Nephron progenitor cell (in vitro differentiated cells): ENCODE results near the gene GGT1.
"Not testable (repeated sequence)": the region's sequence is repeated elsewhere in the genome, so short reads cannot be mapped to it uniquely, and the experiment has no call there.

Experiments used
- DNase-seq: peaks from one replicate; pipeline ENCODE4 v3.0.0; 2021
- H3K27ac Mint-ChIP-seq: 2 replicates; pipeline ENCODE4 v1.8.0; 2021; ENCODE audit warnings: mild to moderate bottlenecking, moderate library complexity, mixed read lengths
- H3K27me3 Mint-ChIP-seq: 2 replicates; pipeline ENCODE4 v1.8.0; 2021; ENCODE audit warnings: mild to moderate bottlenecking, low read depth, mixed read lengths; ENCODE audit not compliant: poor library complexity
- H3K36me3 Mint-ChIP-seq: 2 replicates; pipeline ENCODE4 v1.8.0; 2021; ENCODE audit warnings: low read depth, mixed read lengths
- H3K4me1 Mint-ChIP-seq: 2 replicates; pipeline ENCODE4 v1.8.0; 2021; ENCODE audit warnings: mixed read lengths
- H3K4me3 Mint-ChIP-seq: 2 replicates; pipeline ENCODE4 v1.8.0; 2021; ENCODE audit warnings: mild to moderate bottlenecking, moderate library complexity, mixed read lengths
- H3K9me3 Mint-ChIP-seq: 2 replicates; pipeline ENCODE4 v1.8.0; 2021; ENCODE audit warnings: mild to moderate bottlenecking, moderate library complexity, mixed read lengths
- TF ChIP-seq, protein P1 (sequence below): fragments of 200-600 bp; sonication (generic); IDR thresholded peaks from 2 replicates; pipeline ENCODE4 v1.5.0; 2021; ENCODE audit warnings: antibody characterized with exemption

Gene GGT1

DNA sequence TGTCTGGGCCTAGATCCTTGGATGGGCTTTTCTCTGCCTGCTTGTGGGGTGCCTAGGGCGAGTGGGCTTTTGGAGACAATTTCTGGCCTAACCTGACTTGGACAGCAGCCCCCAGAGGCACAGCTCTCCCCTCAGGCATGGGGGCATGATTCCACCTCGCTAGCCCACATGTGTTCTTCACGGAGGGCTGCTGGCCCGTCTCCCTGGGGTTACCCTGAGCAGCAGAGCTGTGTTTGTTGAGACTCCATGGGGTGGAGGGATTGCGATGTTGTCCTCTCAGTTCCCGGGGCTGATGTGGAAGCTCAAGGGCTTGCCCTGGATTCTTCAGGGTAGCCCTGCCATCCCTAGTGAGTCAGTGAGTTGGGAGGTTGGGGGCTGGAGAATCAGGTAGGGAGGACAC, 7.8 kb upstream of the GGT1 start:
- Mint-ChIP-seq H3K9me3 (no peaks in the 10 kb centered on the region), H3K27me3 (peaks cover 7% of the 10 kb centered on the region), H3K27ac (no peak overlapping the region), H3K4me1 (peaks cover 30% of the 10 kb centered on the region), H3K36me3 (no peaks in the 10 kb centered on the region), H3K4me3 (no peak overlapping the region)
- DNase-seq: no peak
- TF ChIP-seq, protein P1, sequence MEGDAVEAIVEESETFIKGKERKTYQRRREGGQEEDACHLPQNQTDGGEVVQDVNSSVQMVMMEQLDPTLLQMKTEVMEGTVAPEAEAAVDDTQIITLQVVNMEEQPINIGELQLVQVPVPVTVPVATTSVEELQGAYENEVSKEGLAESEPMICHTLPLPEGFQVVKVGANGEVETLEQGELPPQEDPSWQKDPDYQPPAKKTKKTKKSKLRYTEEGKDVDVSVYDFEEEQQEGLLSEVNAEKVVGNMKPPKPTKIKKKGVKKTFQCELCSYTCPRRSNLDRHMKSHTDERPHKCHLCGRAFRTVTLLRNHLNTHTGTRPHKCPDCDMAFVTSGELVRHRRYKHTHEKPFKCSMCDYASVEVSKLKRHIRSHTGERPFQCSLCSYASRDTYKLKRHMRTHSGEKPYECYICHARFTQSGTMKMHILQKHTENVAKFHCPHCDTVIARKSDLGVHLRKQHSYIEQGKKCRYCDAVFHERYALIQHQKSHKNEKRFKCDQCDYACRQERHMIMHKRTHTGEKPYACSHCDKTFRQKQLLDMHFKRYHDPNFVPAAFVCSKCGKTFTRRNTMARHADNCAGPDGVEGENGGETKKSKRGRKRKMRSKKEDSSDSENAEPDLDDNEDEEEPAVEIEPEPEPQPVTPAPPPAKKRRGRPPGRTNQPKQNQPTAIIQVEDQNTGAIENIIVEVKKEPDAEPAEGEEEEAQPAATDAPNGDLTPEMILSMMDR: no peak

DNA sequence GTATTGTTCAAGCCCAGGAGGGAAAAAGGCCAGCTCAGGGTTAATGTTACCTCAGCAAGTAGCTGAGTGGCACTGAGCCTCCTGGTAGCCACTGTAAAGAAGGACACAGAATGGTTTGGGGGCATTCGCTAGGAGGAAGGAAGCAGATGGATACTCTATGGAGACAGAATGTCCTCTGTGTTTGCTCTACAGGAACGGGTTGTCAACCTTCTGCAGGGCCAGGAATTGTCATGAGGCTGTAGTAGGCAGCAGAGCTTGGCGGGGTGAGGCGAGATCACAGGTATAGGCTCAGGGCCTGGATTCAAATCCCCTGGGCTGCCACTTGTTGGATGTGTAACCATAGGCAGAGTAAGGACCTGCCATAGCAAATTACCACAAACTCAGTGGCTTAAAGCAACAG, 7.1 kb upstream of the GGT1 start:
- Mint-ChIP-seq H3K27me3 (peaks cover 7% of the 10 kb centered on the region), H3K4me3 (no peak overlapping the region), H3K36me3 (no peaks in the 10 kb centered on the region), H3K27ac (no peak overlapping the region), H3K9me3 (no peaks in the 10 kb centered on the region), H3K4me1 (peaks cover 30% of the 10 kb centered on the region)
- TF ChIP-seq, protein P1: no peak
- no peak for DNase-seq

DNA sequence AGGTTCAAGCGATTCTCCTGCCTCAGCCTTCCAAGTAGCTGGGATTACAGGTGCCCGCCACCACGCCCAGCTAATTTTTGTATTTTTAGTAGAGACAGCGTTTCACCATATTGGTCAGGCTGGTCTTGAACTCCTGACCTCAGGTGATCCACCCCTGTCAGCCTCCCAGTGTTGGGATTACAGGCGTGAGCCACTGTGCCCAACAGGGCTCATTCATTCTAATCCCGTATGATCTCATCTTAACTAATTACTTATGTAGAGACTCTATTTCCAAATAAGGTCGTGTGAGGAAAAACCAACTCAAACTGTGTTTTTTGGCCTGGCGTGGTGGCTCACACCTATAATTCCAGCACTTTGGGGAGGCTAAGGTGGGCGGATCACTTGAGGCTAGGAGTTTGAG, 5.9 kb upstream of the GGT1 start:
- Mint-ChIP-seq H3K4me1 (peaks cover 29% of the 10 kb centered on the region), H3K27ac (peak overlapping the region; percentile 32)
- not testable (repeated sequence) for H3K9me3 Mint-ChIP-seq

DNA sequence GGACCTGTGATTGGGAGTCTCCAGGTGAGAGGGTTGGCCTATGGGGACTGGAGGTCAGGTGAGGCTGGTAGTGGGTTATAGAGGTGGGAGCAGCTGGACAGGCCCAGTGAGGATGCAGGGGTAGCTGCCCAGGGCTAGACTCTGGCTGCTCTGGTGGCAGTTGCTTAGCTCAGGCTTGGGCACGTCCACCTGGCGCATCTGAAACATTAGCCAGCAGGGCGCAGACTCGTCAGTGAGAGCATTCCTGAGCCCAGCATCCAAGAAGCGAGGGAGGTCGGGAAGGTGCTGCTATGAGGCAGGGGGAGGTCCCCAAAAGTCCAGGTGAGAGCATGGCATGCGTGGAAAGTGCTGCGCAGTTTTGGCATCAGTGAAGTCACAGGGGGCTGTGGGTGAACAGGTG, 3.5 kb upstream of the GGT1 start:
- Mint-ChIP-seq H3K27me3 (peaks cover 4% of the 10 kb centered on the region), H3K4me1 (peaks cover 28% of the 10 kb centered on the region), H3K27ac (no peak overlapping the region), H3K4me3 (no peak overlapping the region), H3K36me3 (no peaks in the 10 kb centered on the region), H3K9me3 (no peaks in the 10 kb centered on the region)
- TF ChIP-seq, protein P1: no peak
- no peak for DNase-seq

More for the DNA sequence above, 5.9 kb upstream of the GGT1 start:
- not testable (repeated sequence) for H3K4me3 Mint-ChIP-seq, H3K27me3 Mint-ChIP-seq, H3K36me3 Mint-ChIP-seq, DNase-seq

DNA sequence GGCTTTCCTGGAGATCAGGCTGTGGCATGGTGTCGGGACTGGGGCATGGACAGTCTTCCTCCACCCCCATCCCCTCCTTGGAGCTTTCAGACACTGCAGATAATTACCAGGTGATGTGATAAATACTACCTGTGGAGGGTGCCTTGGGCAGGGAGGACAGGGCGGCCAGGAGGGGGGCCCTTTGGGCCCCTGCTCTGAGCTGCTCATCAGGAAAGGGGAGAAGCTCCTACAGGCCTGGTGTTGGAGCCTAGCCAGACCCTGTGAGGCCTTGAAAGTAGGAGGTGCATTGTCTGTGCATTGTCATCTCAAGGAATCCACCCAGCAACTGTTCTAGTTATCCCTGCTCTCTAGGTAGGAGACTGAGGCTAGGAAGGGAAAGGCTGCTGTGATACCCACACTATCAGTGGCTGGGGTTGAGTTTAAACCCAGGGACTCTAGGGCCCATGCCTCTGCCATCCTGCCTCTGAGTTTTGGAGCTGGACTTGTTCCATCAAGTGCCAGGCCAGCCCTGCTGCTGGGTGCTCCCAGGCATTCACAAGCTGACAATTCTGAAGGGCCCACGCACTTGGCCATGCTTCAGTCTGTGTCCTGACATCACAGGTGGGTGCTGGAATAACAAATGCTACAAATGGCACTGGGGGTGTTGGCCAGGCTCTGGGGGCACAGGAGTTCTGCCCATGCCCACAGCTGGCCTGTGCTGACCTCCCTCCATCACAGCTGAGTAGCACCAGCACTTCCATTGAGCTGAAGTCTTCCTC, 2.9 kb upstream of the GGT1 start:
- H3K4me3 Mint-ChIP-seq, H3K27me3 Mint-ChIP-seq, H3K27ac Mint-ChIP-seq, DNase-seq, H3K9me3 Mint-ChIP-seq, H3K36me3 Mint-ChIP-seq: not testable (repeated sequence)
- H3K4me1 Mint-ChIP-seq: peaks cover 22% of the 10 kb centered on the region

DNA sequence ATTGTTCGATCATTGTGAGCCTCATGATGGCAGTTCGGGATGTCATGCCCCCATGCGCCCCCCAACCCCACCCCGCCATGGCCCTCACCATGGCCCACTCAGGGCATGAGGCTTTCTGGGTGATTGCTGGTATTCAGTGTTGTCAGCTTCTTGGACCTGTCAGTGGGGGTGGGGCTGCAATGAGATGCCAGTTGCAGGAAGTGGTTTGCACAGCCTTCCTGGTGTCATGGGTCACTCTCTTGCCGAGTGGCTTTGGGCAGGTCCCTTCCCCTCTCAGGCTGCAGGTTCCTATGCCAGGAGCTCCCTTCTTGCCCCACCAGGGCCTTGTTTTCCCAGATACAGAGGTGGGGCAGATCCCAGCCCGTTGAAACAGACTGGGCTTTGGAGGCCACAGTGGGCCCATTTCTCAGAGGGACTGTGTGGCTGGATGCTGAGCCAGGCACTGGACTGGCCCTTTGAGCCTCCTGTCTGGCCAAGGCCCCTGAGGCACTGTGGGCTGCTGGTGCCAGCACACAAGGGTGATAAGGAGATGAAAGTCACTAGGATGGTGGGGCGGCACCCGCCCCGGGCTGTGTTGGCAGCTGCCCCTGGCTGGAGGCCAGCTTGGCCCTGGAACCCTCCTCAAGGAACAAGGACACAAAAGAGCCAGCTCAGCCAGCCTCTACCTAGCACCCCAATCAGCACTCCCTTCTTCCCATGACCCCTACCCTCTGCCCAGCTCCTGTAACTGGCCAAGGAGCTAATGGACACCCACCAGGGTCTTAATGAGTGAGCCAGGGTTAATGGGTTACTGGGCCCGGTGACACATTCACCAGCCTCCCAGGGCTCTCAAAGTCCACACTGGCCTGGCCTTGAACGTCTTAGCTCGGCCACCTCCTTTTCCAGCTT, 1.5 kb upstream of the GGT1 start:
- H3K9me3 Mint-ChIP-seq: no peaks in the 10 kb centered on the region
- peaks cover 4% of the 10 kb centered on the region for H3K27me3 Mint-ChIP-seq
- H3K4me3 Mint-ChIP-seq: no peak overlapping the region
- H3K4me1 Mint-ChIP-seq: peaks cover 19% of the 10 kb centered on the region
- no peaks in the 10 kb centered on the region for H3K36me3 Mint-ChIP-seq
- H3K27ac Mint-ChIP-seq: no peak overlapping the region
- TF ChIP-seq, protein P1: no peak
- DNase-seq: no peak

DNA sequence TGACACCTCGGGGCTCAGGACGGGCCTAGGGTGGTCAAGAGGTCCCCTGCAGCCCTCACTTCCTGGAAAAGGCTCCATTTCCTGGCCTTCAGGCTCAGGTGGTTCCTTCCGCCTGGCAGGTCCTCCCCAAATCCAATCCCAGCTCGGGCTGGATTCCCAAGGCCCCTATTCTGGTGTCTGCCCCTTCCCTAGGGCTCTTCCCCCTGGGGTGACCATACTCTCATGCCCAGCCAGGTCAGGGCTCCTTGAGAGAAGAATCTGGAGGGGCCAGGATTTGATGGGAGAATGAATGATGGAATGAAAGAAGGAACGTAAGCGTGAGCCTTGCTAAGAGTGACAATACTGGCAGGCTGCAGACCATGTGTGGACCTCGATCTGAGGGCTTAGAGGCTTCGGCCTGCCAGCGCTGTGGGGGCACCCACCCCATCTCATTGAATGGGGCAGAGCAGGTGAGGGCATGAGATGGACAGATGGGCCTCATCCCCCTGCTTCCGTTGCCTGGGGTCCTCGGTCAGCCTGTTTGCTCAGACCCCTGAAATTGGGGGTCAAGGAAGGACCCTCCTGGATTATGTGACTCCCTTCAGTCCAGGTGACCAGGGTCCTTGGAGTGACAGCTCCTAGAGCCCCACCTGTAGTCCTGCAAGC, 766 bp upstream of the GGT1 start:
- H3K27ac Mint-ChIP-seq, H3K9me3 Mint-ChIP-seq: not testable (repeated sequence)

More for the DNA sequence above, 766 bp upstream of the GGT1 start:
- not testable (repeated sequence) for H3K36me3 Mint-ChIP-seq, DNase-seq, H3K27me3 Mint-ChIP-seq
- peak overlapping the region; percentile 51 for H3K4me3 Mint-ChIP-seq
- H3K4me1 Mint-ChIP-seq: peaks cover 19% of the 10 kb centered on the region
